SU-DHL-6 (cell line): ENCODE data around the gene CENPU.
"Not testable (repeated sequence)": the region's sequence is repeated elsewhere in the genome, so short reads cannot be mapped to it uniquely, and the experiment has no call there.

Source experiments
- H2AFZ ChIP-seq: fragments of 200-600 bp; sonication (generic); 2 replicates; pipeline ENCODE4 v1.6.1; 2014; ENCODE audit warnings: low read depth, mild to moderate bottlenecking, moderate library complexity, mixed read lengths, antibody characterized with exemption, low read length; ENCODE audit not compliant: severe bottlenecking
- H3F3A ChIP-seq: fragments of 200-600 bp; shearing (Covaris generic); 2 replicates; pipeline ENCODE4 v1.6.0; 2016; ENCODE audit warnings: antibody characterized with exemption, mild to moderate bottlenecking; ENCODE audit not compliant: insufficient read depth
- H3K27ac ChIP-seq: fragments of 200-600 bp; sonication (generic); 2 replicates; pipeline ENCODE4 v1.5.1; 2016; ENCODE audit warnings: low read depth, mild to moderate bottlenecking, low read length, moderate library complexity, mixed read lengths
- H3K27me3 ChIP-seq: fragments of 200-600 bp; sonication (generic), shearing (Covaris generic); 2 replicates; pipeline ENCODE4 v1.6.0; 2014; ENCODE audit warnings: mild to moderate bottlenecking, low read length
- H3K36me3 ChIP-seq: fragments of 200-600 bp; sonication (generic); 2 replicates; pipeline ENCODE4 v1.6.1; 2014; ENCODE audit warnings: mild to moderate bottlenecking, low read length, mixed read lengths
- H3K4me2 ChIP-seq: fragments of 300-600, 200-600 bp; shearing (Covaris generic), sonication (generic); 2 replicates; pipeline ENCODE4 v1.6.0; 2014; ENCODE audit warnings: low read length, low read depth, mild to moderate bottlenecking; ENCODE audit not compliant: poor library complexity, severe bottlenecking
- H3K4me3 ChIP-seq: fragments of 200-600 bp; sonication (generic); 2 replicates; pipeline ENCODE4 v1.5.1; 2014; ENCODE audit warnings: antibody characterized with exemption, low read length, mild to moderate bottlenecking, mixed read lengths; ENCODE audit not compliant: insufficient read depth, poor library complexity, severe bottlenecking
- H3K79me2 ChIP-seq: fragments of 200-600 bp; sonication (generic); 2 replicates; pipeline ENCODE4 v1.6.1; 2014; ENCODE audit warnings: mild to moderate bottlenecking, low read length, moderate library complexity; ENCODE audit not compliant: insufficient read depth
- H3K9ac ChIP-seq: fragments of 200-600 bp; sonication (generic); 2 replicates; pipeline ENCODE4 v1.7.0; 2014; ENCODE audit warnings: mild to moderate bottlenecking, low read length
- H3K9me2 ChIP-seq: fragments of 200-600 bp; sonication (generic); replicated peaks from 2 replicates; pipeline ENCODE4 v1.6.1; 2014; ENCODE audit warnings: low read length; ENCODE audit not compliant: insufficient read depth
- H3K9me3 ChIP-seq: fragments of 200-600 bp; sonication (generic); 2 replicates; pipeline ENCODE4 v1.6.1; 2014; ENCODE audit warnings: low read length, mixed read lengths; ENCODE audit not compliant: insufficient read depth
- H4K20me1 ChIP-seq: fragments of 200-600 bp; sonication (generic); 2 replicates; pipeline ENCODE4 v1.6.1; 2014; ENCODE audit warnings: low read depth, mild to moderate bottlenecking, antibody characterized with exemption, low read length, moderate library complexity, mixed read lengths
- CTCF ChIP-seq: fragments of 200-600 bp; sonication (generic); IDR thresholded peaks from one replicate; pipeline ENCODE4 v1.5.1; 2017; ENCODE audit warnings: antibody characterized with exemption, mild to moderate bottlenecking, low read length, moderate library complexity; ENCODE audit not compliant: insufficient read depth, poor library complexity, severe bottlenecking
- EZH2phosphoT487 ChIP-seq: fragments of 200-600 bp; sonication (generic), shearing (Covaris generic); conservative IDR thresholded peaks from 2 replicates; pipeline ENCODE4 v1.6.1; 2018; ENCODE audit warnings: mild to moderate bottlenecking, antibody characterized with exemption, low read length, moderate library complexity, mixed read lengths

The CENPU gene

GRCh38 chr4:184664445-184665210, 69.3 kb downstream of the CENPU start:
- no peaks in the 10 kb centered on the region for H3K79me2 ChIP-seq
- no peak overlapping the region for H2AFZ ChIP-seq
- no peak overlapping the region for H3K9ac ChIP-seq
- H3K9me3 ChIP-seq: no peaks in the 10 kb centered on the region
- 0 out of 2 replicates have a peak, but pooled peaks cover 6% of the 10 kb centered on the region for H3K36me3 ChIP-seq
- no peak overlapping the region for H3K4me2 ChIP-seq
- no peaks in the 10 kb centered on the region for H3K9me2 ChIP-seq
- no peak overlapping the region for H3K27ac ChIP-seq
- no peaks in the 10 kb centered on the region for H4K20me1 ChIP-seq
- no peak for TF ChIP-seq CTCF
- TF ChIP-seq EZH2phosphoT487: no peak
- H3F3A ChIP-seq: 0 out of 2 replicates have a peak, but pooled peaks cover 7% of the 10 kb centered on the region
- no peak overlapping the region for H3K4me3 ChIP-seq
- no peaks in the 10 kb centered on the region for H3K27me3 ChIP-seq

GRCh38 chr4:184662236-184662635, 71.7 kb downstream of the CENPU start:
- H2AFZ ChIP-seq: no peak overlapping the region
- TF ChIP-seq EZH2phosphoT487 (no peak), CTCF (no peak)
- peaks cover 12% of the 10 kb centered on the region; the same call in 1 of the 2 replicates for H3F3A ChIP-seq
- no peak overlapping the region for H3K4me3 ChIP-seq
- no peak overlapping the region for H3K27ac ChIP-seq
- no peak overlapping the region for H3K4me2 ChIP-seq
- no peak overlapping the region for H3K9ac ChIP-seq
- H3K79me2 ChIP-seq: no peaks in the 10 kb centered on the region
- no peaks in the 10 kb centered on the region for H3K9me3 ChIP-seq
- H3K9me2 ChIP-seq: no peaks in the 10 kb centered on the region
- H3K27me3 ChIP-seq: no peaks in the 10 kb centered on the region
- H4K20me1 ChIP-seq: no peaks in the 10 kb centered on the region
- 0 out of 2 replicates have a peak, but pooled peaks cover 6% of the 10 kb centered on the region for H3K36me3 ChIP-seq

- Histone ChIP-seq H3K4me3 (no peak overlapping the region), H3K79me2 (no peaks in the 10 kb centered on the region), H3K4me2 (no peak overlapping the region), H3K27me3 (no peaks in the 10 kb centered on the region), H3K27ac (no peak overlapping the region), H3K9me3 (no peaks in the 10 kb centered on the region), H3K9me2 (no peaks in the 10 kb centered on the region), H3F3A (peaks cover 16% of the 10 kb centered on the region; the same call in 1 of the 2 replicates), H4K20me1 (no peaks in the 10 kb centered on the region), H3K9ac (no peak overlapping the region), H2AFZ (no peak overlapping the region), H3K36me3 (0 out of 2 replicates have a peak, but pooled peaks cover 6% of the 10 kb centered on the region)
- TF ChIP-seq CTCF (no peak), EZH2phosphoT487 (no peak)
Measured at GRCh38 chr4:184660978-184661377, 72.9 kb downstream of the CENPU start.

GRCh38 chr4:184657820-184658219, 76.1 kb downstream of the CENPU start:
- H3F3A ChIP-seq: peaks cover 16% of the 10 kb centered on the region; the same call in 1 of the 2 replicates
- not testable (repeated sequence) for H3K9me3 ChIP-seq, H3K79me2 ChIP-seq, H3K9me2 ChIP-seq, H4K20me1 ChIP-seq, H3K27me3 ChIP-seq, H3K4me2 ChIP-seq, H3K36me3 ChIP-seq, H2AFZ ChIP-seq, H3K4me3 ChIP-seq, H3K27ac ChIP-seq, H3K9ac ChIP-seq
